NCI-H2107 treated with DMSO at 0.1 percent for 48 hours (cell line): ENCODE data around the gene MBNL2.

Experiments
- DNase-seq: peaks from one replicate; lab custom pipeline; 2025; ENCODE audit not compliant: unreplicated experiment; lab: John Stamatoyannopoulos, UW

MBNL2 gene

DNA sequence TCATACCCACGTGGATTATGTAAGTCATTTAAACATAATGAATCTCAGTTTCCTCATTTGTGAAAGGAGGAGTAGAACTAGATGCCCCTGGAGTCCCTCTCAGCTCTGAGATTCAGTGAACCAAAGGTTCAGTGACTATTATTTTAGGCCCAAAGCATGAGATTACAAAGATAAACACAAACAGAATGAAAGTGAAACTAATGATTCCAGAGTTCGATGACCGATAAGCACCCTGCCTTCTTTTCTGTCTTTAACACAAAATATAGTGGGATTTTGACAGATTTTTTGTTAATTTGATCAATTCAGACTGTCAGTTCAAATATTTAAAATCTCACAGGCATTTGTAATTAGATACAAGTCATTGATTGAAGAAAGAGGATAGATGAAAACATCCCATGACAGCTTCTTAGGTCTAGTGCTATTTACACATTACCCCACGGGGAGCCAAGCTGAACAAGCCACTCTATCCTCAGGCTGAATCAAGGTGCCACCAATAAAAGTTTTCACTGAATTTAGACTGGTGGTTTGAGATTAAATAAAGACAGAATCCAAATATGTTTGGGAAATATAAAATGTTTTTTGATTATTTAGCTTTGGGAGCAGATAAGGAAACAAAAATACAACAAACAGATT is 147.2 kb downstream of the MBNL2 start:
- no peak for DNase-seq

DNA sequence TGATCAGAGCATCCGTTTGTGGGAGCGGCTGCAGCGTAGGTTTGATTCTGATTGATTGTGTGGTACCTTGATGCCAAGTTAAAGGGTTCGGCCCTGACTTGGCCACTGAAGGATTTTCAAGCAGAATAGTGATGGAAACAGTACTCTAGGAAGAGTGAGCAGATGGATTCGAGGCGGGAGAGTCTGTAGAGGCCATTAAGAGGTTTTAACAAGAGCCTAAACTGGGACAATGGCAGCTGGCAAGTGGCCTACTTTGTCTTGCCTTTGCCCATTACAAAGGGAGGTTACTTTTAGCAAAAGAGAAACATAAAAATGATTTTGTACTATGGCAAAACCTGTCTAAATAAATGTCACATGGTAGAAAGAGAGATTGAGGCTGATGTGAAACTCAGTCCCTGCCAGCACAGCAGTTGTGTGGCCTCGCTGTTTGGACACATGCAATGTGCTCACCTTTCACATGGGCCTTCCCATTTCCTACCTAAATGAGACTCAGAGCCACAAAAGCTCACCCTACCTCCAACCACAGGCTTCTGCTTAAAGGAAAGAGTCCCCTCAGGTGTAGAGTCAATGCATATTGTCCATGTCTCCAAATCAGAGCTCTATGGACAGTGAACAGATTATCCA is 149.5 kb downstream of the MBNL2 start:
- no peak for DNase-seq

DNA sequence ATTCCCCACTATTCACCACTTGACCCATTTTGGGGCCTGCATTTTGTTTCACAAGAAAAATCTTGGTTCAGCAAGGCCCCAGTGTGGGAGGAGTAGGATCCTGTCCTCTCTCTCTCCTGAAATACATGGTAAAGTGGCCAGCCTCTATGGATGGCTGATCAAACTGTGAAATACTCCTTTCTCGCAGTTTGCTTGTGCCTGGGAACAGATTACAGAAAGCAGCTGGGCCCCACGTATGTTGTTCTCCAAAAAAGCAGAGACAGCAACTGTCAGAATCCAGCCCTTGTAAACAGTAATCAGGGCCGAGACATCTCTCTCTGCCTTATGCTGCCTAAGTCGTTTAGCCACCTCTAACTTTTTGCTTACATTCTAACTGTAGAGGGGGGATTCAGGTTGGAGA is 150.8 kb downstream of the MBNL2 start:
- no peak for DNase-seq

DNA sequence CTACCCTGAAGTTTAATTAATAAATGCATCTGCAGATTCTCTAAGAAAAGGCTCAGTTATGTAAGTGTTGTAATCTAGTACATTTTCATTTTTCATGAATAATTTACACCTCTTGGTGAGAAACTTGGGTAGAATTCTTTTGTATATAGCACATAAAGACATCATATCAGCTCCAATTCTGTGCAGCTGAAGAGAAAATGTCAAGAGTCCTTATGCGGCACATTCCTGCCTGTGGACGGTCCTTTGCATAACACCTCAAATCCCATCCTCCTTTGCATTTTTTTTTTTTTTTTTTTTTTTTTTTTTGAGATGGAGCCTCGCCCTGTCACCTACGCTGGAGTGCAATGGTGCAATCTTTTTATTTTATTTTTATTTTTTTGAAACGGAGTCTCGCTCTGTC is 151.7 kb downstream of the MBNL2 start:
- DNase-seq, result no peak

DNA sequence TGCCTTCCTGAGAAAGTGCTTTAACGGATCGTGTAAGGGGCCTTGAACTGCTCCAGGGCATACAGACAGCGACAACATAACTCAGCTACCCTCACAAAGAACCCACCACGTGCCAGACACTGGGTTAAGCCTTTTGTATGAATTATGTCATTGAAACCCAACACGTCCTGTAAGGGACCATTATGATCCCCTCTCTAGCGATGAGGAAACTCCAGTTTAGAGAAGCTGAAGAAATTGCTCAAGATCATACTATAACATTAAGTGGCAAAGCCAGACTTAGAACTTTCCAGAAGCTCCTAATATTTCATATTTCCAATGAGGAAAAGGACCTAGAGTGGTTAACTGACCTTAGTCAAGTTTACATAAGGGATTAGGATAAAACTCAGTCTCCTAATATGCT is 154.8 kb downstream of the MBNL2 start:
- no peak for DNase-seq

DNA sequence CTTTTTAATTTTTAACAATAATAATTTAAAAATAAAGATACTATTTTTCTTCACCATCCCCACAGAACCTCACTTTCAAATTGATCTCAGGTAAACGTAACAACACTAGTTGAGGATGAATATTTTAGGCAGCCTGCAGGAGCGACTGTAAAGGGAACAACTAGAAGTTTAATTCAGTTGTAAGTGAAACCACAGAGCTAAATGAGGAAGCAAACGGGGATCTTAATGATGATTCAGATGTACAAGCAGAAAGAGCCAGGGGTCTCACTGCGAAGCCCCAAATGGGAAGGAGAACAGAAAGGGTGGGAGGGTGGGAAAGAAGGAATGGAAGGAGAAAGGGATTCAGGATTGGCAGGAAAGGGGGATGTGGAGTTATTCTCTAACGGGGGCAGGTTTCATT is 157.3 kb downstream of the MBNL2 start:
- DNase-seq, result no peak

DNA sequence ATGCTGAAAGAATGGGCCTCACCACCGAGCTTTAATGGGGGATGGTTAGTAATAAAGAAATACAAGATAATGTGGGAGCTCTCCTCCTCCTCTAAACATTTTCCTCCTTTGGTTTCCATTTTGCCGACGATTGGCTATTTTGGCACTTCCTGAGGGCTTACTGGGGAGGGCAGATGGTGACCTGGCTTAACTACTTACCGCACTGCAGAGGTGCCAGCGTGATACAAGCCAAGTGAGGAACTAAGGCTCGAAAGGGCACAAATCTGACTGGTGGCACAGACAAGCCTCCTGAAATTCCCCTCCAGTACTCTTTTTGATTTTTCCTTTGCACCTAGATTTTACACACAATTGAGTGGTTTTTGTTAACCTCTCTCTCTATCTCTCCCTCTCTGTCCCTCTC is 158.6 kb downstream of the MBNL2 start:
- no peak for DNase-seq

DNA sequence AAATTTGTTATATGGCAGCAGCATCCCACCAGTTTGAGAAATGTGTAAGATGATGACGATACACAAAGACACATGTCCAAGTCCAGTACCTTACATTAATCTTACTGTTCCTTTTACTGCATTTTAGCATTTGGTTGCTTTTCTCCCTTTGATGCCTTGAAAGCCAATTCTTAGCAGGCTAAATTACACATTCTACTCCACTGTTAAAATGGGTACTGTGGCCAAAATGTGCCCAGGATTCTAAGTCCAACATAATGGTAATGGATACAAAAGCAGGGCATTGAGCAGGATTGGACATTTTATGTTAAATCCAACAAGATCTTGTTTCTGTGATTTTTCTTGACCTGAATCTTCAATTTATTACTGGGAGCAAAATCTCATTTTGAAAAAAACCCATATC is 159.1 kb downstream of the MBNL2 start:
- no peak for DNase-seq

DNA sequence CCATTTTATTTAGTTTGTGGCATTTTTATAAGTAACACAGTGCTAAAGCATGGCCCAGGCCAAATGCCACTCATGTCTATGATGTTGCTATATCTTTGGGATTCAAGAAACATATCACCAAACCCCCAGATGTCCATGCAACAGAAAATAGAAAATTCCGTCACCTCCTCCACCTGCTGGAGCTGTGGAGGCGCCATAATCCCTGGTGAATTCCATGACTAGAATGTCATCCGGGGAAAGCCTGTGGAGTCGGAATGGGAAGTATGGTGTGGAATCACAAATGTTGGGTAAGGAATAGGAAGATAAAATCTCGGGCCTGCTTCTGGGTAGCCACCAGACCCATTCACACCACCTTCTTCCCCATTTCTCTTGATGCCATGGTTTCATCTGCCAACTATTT is 160.1 kb downstream of the MBNL2 start:
- DNase-seq, result no peak

DNA sequence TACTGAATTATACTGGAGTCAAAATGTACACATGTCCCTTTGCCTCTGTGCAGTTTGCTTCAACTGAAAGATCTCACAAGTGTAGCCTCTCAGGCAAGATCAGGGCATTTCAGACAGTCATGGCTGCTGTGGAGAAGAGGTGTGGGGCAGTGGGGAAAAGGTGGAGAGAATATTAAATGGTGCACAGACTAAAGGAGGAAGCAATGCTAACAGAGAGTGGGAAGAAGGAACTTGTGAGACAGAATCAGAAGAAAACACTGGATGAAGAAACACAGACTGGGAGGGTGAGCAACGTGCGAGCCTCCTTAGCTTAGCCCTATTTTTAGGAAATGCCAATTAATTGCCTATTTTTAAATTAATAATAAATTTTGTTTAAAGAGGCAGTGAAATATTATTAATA is 162.2 kb downstream of the MBNL2 start:
- DNase-seq, result no peak

DNA sequence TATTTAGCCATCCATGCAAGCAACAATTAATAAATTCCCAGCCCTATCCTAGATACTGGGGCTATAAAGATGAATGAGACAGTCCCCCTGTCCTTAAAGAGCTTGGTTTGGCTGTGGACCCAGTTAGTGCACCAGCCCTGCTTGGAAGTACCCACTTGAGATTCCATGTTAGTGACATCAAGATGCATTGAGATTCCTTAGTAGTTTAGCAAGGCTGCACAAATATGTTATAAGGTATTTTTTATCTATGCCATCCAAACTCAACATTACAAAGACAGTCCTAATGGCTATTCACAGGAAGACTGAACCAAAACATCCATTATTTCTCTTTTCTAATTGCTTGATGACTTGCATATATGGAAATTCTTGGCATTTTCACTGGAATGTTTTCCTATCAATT is 163.0 kb downstream of the MBNL2 start:
- no peak for DNase-seq

DNA sequence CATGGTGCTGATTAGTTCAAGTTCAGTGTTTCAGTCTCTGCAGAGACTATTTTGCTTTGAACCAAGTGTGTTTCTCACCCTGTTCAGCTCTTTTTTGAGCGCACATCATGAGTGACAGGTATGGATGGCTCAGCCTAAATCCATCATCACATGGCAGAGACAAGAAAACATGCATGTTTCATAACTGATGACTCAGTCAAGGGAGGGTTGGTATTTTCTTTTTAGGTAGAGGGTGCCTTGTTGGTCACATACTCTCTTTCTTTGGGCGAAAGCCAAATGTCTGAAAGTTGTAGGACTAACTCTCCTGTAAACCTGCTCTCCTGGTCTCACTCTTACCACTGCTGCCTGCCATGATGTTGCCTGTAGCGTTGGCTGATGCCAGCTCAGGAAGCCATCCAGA is 163.7 kb downstream of the MBNL2 start:
- DNase-seq, result no peak

DNA sequence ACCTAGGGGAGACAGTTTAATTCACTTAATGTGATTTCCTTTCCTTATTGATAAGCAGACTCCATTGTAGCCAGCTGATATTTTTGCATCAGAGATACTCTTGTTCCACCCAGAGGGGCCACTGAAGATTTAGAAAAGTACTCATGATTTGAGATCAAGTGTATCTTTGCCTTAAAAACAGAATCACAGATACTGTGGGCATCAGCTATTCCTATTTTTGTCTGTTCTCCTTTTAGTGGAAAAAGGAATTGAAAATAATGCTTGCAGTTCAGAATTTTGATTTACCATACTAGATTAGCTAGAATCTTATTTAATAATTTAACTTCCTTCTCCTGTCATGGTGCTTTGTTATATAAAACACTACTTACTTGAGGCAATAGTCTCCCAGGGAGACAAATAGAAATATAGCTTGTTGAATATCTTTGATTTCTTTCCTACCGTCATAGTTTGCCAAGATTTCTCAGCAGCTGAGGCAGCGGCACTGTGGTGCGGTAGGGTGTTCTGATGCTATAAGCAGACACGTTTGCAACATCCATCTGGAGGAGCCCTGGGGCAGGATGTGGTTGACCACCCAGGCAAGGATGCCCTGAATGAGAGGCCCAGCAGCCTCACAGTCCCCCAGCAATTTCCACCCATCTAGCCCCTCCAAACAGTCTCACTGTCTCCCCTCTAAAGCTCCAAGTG is 164.8 kb downstream of the MBNL2 start:
- DNase-seq, result no peak

DNA sequence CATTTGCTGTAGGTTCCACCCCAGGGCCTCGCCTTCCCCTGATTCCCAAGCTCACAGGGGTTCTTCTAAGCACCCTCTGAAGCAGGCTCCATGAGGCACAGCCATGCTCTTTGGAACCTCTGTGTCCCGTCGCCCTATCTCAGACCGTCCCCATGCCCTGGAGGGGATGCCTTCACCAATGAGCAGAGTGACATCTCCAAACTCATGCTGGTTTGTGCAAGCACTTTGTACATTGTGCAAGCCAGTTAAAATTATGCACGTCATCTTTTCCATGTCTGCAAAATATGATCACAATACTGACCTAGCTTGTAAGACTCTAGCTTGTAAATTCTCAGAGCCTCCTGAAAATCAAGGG is 165.3 kb downstream of the MBNL2 start:
- DNase-seq, result no peak

DNA sequence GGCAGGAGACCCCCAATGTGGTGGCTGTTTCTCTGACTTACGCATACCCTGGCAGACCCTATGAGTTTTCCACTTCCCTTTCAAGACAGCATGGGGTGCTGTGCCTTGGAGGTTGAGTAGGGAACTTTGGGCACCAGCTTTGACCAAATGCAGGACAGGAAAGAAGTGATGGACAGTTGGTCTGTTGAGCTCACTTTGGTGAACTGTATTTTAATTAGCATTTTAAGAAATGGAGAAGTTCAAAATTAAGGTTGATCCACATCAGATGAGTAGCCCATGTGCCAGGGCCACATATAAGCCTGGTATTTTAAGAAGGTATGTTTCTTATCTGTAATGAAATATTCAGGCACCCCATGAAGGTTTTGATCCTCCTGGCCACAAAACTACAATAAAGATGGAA is 165.8 kb downstream of the MBNL2 start:
- DNase-seq, result no peak

DNA sequence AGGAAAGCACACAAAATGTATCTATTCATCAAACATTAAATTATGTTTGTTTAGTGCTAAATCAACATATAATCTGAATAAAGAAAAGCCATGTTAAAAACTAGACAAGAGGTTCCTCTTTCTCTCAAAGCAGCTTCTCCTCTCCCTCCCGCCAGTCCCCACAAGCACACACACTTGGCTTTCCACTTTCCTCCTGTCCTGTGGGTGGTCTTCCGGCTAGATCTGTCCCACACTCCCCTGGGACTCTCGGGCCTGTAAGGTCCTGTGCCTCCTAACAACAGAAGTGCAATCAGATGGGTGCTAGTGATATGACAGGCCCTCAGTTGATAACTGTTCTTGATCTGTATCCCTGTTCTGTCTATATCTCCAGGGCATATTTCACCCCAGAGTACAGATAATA is 166.2 kb downstream of the MBNL2 start:
- no peak for DNase-seq

DNA sequence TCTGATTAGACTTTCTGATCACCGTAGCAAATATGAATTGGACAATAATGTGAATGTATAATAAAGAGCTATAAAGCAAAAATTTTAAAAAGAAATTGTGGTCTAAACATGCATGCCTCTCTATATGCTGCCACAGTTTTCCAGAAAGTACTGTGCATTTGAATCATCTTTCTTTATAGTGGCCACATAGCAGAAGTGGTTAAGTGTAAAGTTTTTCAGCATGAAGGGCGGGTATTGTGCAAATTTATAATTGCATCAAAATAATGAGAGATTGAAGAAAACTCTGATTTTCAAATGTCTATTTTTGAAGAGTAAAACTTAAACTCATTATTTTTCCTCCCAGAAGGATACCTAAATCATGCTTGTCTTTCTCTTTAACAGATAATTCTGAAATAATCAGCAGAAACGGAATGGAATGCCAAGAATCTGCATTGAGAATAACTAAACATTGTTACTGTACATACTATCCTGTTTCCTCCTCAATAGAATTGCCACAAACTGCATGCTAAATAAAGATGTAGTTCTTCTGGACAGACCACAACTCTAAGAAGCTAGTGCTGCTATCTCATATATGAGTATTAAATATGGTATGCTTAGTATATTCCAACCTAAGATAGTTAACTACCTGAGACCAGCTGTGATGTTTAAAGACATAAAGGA is 168.9 kb downstream of the MBNL2 start:
- no peak for DNase-seq

DNA sequence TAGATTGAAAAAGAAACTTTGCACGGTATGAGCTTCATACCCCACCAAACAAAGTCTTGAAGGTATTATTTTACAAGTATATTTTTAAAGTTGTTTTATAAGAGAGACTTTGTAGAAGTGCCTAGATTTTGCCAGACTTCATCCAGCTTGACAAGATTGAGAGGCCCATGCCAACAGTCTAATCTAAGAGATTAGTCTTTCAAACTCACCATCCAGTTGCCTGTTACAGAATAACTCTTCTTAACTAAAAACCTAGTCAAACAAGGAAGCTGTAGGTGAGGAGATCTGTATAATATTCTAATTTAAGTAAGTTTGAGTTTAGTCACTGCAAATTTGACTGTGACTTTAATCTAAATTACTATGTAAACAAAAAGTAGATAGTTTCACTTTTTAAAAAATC is 169.9 kb downstream of the MBNL2 start:
- DNase-seq, result no peak

DNA sequence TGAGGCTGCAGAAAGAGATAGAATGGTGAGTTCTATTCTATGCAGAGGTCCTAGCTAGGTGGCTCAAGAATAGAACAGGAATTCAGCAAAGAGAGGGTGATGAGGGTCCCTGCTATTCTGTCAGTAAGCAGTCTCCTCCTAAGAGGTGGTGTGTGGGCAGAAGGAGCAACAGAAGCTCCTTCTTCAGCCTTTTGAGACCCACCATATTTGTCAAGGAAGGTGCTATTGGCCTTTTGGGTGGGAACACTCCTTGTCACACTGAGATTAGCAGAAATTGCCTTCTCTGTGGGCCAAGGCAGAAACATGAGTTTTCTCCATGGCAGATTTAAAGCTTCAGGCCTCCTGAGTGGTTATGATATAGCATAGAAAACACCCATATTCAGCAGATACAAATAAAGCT is 172.4 kb downstream of the MBNL2 start:
- no peak for DNase-seq

DNA sequence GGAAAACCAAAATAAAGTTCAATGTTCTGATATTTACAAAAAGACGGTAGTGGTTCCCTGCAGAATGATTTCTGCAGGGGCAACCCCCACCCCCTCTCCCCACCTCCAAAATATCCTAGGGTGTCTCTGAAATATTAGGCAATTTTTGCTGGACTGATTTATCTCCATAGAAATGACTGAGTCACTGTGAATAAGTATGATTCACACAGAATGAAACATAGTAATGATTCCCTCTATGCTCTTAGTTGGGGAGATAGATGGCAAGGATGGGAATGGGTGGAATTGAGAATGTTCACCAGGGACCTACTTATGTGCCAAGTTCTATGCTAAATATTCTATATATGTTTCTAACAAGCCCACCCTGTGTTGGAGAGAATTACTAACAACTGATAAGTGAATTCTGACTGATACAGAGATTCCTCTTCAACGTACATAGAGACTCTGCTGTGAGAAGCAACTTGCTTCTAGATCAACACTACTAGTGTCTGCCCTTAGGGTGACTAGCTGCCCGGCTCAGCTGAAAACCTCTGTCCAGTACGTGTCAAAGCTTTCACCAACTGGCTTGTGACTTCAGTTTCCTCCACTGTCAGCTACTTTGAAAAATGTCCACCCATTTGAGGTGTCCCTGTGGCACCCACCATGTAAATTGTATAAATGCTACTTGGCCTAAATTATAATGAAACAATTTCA is 173.5 kb downstream of the MBNL2 start:
- DNase-seq, result no peak

DNA sequence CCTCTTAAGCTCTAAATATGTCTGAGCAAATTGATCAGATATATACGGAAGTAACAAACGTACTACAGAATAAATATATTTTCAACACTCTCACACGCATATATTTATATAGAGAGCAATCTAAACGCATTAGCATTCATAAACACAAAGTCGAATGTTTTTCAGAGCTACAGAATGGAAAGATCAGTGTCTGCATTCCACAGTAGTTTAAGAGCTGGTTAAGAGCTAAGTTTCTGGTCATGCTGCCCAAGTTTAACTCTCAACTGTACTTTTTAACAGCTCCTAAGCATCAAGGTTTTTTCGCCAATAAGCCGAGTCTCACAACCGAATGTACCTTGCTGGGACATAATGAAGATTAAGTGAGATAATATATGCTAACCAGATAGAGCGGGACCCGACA is 175.1 kb downstream of the MBNL2 start:
- no peak for DNase-seq

DNA sequence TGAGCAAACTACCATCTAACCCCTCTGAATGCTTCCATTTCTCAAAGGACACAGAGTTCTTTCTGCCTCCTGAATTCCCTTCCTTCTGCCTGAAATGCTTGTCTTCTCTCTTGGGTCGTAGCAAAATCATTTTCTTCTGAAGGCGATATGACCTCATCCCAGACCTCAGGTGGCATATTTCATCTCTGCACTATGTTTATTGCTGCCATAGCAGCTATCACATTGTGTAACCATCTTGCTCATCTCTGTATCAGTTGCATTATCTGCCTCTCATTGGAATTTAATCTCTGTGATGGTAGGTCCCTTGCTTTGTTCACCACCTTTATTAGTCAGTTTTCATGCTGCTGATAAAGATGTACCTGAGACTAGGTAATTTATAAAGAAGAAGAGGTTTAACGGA is 179.3 kb downstream of the MBNL2 start:
- no peak for DNase-seq
